Hindlimb muscle (tissue), 1 donor: ENCODE measurements around the gene CHST12. TPM values are rescaled to one million over a fixed set of nuclear protein-coding genes. Genes with fewer than 3 reads are reported as not detected.
"Not testable (repeated sequence)": the region's sequence is repeated elsewhere in the genome, so short reads cannot be mapped to it uniquely, and the experiment has no call there.

ENCODE experiments used
- DNase-seq: peaks from one replicate; pipeline ENCODE4 v3.0.0-alpha.2; 2013
- polyA plus RNA-seq: library from polyadenylated mRNA; unstranded; fragments of 120-200 nt; gene quantifications from one replicate; pipeline ENCODE4 v1.2.1, GENCODE V29; 2013; ENCODE audit not compliant: insufficient read length

The CHST12 gene
- polyA plus RNA-seq, 1 donor: 10.9 TPM

DNA sequence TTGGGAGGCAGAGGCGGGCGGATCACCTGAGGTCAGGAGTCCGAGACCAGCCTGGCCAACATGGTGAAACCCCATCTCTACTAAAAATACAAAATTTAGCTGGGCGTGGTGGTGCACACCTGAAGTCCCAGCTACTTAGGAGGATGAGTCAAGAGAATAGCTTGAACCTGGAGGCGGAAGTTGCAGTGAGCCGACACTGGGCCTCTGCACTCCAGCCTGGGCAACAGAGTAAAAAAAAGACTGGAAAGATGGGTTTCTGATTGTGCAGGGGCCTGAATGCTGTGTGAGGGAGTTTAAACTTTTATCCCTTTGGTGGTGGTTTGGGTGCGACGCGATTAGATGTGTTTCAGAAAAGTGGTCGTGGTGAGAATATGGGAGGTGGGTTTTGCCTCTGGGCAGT lies 1.8 kb downstream of the CHST12 start:
- no peak for DNase-seq

- no peak for DNase-seq
Measured at GRCh38 chr7:2405601-2406345, 2.4 kb downstream of the CHST12 start.

DNA sequence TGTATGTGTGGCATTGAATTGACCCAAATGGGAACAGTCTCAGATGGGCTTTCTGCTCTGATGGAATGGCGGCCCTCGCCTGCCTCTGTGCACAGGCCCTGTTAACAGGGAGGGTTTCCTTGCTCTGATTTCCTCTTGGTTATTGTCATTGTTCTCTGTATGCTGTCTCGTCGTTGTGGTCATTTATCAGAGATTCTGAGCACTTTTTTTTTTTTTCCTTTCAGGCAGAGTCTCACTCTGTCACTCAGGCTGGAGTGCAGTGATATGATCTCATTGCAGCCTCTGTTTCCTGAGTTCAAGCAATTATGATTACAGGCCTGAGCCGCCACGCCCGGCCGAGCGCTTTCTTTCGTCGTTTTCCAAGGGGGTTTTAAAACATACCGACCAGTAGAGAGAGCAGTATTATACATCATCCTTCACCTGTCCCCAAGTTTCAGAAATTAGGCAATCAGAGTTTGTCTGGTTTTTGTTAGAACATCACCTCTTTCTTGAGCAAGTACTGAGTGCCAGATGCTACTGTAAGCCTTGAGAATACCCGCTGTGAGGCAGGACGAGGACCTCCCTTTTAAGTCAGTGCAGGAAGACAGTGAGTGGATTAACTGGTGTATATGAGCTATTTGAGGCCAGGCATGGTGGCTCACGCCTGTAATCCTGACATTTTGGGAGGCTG lies 6.5 kb downstream of the CHST12 start:
- no peak for DNase-seq

DNA sequence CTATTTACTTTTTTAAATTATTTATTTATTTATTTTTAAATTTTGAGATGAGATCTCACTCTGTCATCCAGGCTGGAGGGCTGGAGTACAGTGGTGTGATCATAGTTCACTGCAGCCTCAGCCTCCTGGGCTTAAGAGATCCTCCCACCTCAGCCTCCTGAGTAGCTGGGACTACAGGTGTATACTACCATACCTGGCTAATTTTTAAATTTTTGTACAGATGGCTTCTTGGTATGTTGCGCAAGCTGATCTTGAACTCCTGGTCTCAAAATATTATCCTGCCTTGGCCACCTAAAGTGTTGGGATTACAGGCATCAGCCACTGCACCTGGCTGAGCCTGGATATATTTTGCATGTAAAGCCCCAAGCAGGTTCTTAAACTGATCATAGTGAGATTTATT lies 7.6 kb downstream of the CHST12 start:
- no peak for DNase-seq

DNA sequence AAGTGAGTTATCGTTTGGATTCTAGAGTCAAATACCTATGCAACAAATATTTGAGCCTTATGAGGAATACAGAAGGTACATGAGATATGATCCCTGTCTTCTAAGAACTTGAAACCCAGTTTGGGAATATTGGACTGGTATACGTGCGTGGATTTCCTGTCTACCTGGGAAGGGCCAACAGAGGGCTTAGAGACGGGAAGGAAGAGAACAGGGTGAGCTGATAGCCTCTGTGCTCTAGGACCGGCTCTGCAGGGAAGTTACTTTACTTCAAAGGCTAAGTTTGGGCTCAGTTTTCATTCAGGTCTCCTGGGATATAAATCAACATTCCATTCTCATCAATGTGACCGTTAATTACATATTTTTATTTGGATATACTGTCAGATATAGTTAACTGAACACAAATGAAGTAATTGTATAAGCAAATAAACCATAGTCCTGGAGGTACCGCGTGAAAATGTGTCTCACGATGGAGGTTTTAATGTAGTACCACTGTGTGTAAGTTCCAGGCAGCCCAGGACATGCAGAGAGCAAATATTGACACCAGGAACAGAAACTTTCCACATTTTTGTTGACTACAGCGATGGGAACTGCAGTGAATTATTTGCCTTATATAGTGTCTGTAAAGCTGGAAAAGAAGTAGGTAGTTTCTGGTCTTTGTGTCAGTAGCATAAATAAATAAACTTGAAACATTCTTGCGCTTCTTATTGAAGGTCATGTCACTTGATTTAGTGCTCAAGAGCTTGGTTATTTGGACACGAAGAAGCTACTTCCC lies 8.6 kb downstream of the CHST12 start:
- DNase-seq: no peak

DNA sequence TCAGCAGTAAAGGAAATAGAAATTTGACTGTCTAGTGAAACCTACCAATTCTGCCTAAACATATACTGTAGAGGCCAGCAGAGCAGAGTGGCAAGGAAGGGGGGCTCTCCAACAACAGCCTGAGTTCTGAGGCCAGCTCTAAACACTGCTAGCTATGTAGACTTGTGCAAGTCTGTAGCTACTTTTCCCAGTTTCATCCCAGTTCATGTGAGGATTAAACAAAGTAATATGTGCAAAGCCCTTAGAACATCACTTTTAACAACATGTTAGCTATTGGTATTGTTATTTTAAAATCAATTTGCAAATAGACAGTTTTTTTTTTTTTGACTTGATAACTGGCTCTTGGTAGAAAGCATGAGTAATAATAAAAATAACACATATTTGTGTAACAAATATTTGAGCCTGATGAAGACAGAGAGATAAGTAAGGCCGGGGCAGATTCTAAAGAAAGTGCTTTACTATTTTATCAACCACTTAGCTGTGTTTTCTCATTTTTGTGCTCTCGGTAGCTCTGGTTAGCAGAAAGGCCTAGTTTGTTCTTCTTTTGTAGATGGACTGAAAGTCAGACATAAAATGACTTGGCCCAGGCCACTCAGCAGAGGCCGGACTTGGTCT lies 9.3 kb downstream of the CHST12 start:
- no peak for DNase-seq

GRCh38 chr7:2416063-2416462 lies 12.7 kb downstream of the CHST12 start:
- no peak for DNase-seq

DNA sequence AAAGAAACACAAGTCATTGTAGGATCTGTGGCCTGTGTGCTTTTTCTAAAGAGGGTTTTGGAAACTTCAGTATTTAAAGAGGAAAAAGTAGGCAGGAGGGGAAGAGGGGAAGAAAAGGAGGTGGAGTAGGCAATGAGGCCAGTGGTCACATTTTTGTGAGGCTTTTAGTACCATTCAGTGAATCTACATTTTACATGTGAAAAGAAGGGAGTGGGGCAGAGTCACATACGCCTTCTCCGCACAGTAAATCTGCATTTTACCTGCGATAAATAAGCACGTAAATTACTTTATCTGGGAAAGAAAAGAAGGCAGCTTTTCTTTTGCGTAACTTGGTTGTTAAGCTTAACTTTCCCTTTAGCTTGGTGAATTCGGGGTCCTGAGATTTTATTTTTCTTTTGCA lies 13.2 kb downstream of the CHST12 start:
- no peak for DNase-seq

DNA sequence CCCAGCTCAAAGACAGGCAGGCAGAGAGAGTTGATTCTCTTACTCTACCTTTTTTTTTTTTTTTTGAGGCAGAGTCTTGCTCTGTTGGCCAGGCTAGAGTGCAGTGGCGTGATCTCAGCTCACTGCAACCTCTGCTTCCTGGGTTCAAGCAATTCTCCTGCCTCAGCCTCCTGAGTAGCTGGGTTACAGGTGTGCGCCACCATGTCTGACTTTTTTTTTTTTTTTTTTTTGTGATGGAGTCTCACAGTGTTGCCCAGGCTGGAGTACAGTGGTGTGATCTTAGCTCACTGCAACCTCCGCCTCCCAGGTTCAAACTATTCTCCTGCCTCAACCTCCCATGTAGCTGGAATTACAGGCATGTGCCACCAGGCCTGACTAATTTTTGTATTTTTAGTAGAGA lies 13.8 kb downstream of the CHST12 start:
- DNase-seq: not testable (repeated sequence)

GRCh38 chr7:2417981-2418481 lies 14.6 kb downstream of the CHST12 start:
- DNase-seq: no peak

GRCh38 chr7:2420216-2420933 lies 17.0 kb downstream of the CHST12 start:
- DNase-seq: no peak

DNA sequence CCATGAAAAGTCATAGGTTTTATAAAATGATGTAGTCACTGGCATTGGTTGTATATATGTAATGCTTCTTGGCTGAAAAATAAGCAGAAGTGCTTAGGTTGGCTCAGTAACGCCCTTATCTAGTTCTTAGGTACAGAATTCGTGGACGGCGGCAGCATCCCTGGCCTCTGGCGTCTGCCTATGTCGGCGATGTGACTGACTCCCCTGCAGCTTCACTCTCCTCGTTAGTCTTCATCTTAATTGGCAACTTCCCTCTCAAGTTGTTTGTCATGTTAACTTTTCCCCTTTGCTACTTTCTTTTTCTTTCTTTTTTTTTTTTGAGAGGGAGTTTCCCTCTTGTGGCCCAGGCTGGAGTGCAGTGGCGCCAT lies 18.5 kb downstream of the CHST12 start:
- DNase-seq: no peak

DNA sequence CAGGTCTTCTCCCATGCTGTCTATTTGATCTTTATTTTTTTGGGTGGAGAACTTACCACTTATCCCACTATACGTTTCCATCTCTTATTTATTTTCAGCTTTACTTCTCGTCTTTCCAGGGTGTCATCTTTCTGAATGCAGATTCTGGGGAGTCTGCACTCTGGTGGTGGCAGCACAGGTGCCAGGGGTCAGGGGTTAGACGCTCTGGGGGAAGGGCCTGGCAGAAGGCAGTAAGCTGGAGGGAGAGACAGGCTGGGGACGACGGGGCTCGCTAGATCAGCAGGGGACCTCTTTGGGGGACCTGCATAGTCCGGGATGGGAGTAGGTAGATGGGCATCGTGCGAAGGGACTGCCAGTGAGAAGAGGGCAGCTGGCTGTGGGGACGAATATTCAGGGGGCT lies 22.3 kb downstream of the CHST12 start:
- DNase-seq: no peak

GRCh38 chr7:2431260-2431867 lies 28.0 kb downstream of the CHST12 start:
- no peak for DNase-seq

GRCh38 chr7:2432910-2433712 lies 29.7 kb downstream of the CHST12 start:
- DNase-seq: no peak

- no peak for DNase-seq
Measured at GRCh38 chr7:2433713-2434550, 30.5 kb downstream of the CHST12 start.

DNA sequence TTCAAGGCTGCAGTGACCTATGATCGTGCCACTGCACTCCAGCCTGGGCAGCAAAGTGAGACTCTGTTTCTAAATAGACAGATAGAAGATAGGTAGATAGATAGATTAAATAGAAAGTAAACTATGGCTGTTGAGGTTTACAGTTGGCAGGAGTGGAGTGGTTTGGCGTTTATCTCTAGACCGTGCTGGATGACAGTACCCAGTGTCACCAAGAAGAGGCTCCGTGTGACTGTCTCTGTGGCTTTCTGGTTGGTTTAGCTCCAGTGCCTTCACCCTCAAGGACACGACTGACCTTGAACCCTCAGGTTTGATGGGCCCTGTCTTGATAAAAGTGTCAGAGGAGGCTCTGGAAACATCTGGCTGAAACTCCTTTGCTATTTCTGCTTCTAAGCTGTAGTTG lies 31.7 kb downstream of the CHST12 start:
- DNase-seq: no peak

DNA sequence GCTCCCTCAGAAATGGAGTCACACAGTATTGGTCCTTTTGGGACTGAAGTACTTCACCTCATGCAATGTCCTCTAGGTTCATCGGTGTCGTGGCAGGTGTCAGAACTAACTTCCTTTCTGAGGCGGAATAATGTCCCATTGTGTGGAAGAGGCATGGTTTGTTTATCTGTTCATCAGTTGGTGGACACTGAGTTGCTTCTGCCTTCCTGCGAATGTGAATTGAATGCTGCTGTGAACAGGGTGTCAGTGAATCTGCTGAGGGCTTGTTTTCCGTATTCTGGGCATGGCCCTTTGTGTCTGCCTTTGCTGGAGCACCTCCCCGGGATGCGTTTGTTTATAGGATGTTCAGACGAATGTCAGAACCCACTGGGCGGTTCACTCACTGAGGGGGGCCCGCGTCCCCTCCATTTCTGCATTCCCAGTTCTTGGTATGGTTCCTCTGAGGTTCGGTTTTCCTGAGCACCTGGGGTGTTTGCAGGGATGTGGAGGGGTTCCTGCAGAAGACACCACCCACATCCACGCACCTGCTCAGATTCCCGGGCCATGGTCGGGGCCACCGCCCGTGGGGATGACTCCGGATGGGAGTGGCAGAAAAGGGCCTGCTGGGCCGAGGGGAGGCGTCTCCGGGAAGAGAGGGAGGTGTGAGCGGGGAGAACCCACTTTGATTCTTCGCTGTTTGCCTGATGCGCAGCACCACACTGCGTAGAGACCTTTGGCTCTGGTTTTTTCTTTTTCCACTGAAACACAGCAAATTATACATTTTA lies 33.1 kb downstream of the CHST12 start:
- DNase-seq: no peak

DNA sequence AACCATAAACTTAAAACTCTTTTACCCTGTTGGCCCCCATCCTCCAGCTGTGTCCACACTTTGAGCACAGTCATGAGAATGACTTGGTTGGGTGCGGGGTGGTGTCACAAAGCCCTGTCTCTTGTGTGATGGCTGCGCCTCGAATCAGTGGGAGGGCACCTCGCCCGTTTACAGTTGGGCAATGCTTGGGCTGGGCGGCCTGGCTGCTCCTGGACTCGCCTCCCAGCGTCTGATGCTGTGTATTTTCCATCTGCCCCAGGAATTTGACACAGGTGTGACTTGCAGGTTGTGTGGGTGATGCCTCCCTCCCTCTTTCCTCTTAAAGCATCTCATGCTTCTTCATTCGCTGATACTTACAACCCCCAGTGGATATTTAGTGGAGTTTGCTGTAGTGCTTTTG lies 33.7 kb downstream of the CHST12 start:
- DNase-seq: no peak
